DMS153 treated with DMSO at 0.1 percent for 48 hours (cell line): ENCODE data around the gene MLLT10.

Source experiments
- DNase-seq: peaks from one replicate; lab custom pipeline; 2025; ENCODE audit not compliant: unreplicated experiment; lab: John Stamatoyannopoulos, UW

The MLLT10 gene

DNA sequence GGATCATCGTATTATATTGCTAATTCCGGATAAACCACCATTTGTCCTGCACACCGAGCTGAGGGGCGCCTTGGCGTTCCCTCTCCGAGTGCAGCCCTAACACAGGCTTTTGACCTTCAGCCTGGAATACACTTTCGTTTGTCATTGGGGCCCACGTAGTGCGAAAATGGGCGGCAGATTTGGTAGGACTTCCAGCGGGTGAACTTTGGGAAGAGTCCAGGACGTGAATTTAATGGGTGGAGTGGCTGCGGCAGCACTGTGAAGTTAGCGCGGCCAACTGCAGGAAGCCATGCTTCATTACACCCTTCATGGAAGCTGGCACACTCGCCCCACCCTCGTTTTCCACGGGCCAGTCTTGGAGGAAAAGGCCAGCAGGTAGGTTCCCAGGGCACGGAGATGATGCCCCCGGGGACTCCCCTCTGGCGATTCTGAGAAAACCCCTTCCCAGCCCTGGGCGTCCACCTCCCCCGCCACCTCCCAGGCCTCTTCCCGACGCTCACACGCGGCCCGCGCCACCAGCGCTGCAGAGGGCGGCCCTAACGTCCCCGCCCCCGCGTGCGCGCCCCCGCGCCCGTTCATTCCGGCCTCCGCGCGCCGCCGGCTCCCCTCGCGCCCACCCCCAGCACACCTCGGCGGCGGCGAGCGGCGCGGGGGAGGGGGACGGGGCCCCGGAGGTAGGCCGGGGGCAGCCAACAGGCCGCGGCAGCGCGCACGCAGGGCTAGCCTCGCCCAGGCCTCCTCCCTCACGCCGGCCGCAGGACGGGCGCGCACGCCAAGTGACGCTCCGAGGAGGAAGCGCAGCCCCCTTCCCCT, at the start of gene MLLT10:
Gene MLLT10, plus strand, starts transcription at position 766 of the 813 bp plus-strand sequence. CDS start 413 bp downstream, outside the sequence.
- DNase-seq = peak; percentile 47

DNA sequence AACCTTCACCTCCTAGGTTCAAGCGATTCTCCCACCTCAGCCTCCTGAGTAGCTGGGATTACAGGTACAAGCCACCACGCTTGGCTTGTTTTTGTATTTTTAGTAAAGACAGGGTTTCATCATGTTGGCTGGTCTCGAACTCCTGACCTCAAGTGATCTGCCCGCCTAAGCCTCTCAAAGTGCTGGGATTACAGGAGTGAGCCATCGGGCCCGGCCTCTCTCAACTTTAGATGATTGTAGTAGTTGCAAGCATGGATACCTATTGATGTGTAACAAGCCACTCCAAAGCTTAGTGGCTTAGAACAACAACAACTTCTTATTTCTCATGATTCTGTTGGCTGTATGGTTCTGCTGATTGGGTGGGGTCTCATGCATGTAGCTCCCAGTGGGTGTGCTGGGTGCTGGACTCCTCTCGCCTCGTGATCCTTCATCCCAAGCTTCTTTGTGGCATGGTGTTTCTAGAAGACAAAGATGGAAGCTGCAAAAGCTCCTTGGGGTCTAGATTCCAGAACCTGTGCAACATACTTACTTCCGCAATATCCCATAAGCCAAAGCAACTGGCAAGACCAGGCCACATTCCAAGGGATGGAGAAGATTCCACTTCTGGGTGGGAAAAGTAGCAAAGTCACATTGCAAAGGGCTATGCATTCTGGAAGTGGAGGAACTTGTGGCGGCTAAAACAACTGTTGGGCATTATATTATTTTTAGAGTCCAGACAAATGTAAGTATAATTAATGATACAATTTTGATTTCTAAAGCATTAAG, 46.4 kb upstream of the MLLT10 start:
- no peak for DNase-seq

DNA sequence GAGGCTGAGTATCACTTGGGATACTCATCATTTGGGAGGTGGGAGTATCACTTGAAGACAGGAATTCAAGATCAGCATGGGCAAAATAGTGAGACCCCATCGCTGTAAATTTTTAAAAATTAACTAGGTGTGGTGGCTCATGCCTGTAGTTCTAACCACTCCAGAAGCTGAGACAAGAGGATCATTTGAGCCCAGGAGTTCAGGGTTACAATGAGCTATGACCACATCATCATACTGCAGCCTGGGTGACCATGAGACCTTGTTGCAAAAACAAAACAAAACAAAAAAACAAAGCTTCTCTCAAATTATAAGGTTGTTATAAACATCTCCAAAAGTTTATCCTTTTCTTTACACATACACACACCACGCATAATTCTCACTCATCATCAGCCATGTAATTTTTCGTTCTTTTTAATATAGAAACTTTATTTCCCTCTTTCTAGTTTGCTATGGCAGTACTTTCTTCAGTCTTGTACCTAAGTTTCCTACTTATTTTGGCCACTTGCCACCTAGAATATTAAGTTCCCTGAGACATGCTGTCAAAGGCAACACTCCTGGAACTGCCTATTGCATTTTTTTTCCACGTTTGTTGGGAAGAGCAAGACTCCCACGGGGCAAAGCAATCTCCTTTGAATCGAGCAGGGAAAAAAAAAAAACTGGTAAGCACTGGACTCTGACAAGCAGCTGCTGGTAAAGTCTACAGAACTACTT, 45.6 kb upstream of the MLLT10 start:
- no peak for DNase-seq

DNA sequence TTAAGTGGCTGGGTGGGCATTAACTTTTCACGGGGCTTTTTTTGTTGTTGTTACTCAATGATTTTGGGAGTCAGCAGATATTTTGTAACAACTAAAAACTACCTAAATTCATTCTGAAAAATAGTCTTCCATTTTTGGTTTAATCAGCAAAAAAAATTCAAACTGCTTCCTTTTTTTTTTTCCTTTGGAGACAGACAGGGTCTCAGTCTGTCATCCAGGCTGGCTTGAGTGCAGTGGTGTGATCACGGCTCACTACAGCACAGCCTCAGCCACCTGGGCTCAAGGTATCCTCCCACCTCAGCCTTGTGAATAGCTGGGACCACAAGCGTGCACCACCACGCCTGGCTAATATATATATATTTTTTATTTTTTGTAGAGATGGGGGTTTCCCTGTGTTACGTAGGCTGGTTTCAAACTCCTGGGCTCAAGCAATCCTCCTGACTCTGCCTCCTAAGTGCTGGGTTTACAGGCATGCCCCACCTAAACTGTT, 45.0 kb upstream of the MLLT10 start:
- DNase-seq = no peak

DNA sequence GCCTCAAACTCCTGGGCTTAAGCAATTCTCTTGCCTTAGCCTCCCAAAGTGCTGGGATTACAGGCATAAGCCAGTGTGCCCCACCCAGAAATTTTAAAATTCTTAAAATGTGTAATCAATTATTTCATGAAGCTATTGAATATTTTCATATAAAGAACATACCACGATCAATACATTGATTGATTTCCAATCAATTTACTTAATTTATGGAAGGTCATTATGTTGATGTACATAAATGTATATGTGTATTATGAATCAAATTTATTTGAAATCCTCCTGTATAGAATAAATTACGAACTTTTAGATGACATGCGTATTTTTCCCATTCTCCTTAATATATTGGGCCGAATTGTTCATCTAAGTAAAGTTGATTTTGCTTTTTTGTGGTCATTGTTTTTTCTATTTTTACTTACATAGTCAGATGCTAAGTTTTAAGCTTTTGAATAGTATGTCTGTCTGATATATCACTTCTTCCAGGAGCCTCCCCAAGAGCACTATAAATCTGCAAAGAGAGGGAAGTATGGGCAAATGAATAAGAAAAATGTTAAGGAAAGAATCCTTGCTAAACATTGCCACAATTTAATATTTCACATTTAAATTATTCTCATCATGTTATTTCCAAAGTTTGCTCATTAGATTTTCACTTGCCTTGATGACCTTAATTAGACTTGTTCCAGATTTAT, 43.9 kb upstream of the MLLT10 start:
- no peak for DNase-seq

DNA sequence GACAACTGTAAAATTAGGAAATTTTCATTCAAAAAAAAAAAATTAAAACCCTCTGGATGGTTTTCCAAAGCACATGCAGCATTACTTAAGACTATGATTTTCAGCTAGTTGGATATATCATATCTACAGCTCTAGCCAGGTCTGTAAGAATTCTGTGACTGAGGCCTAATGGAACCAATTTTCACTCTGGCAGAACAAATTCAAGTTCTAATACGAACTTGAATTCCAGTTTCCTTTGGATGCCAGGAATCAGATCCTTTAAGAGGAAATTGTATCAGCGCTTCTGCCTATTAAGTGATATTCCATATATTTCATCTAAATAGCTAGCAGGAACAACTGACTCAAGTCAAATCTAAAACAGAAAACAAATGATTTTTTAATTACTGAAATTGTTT, 43.3 kb upstream of the MLLT10 start:
- no peak for DNase-seq

DNA sequence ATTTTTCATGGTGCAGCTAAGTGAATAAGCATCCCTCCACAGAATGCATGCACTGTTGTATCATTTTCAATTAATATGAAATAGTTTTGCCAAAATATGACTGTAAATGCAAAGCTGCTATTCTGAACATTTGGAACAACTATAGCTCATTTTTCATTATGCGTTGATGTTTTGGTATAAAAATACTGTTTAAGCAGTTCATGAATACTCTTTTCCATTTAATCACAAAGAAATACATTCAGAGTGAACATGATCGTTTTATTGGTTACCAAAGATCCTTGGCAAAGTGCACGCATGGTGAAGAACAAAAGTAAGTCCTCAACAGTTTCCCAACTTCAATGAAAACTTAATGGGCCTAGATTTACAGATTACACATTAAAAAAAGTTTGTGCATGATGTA, 41.6 kb upstream of the MLLT10 start:
- DNase-seq = no peak

DNA sequence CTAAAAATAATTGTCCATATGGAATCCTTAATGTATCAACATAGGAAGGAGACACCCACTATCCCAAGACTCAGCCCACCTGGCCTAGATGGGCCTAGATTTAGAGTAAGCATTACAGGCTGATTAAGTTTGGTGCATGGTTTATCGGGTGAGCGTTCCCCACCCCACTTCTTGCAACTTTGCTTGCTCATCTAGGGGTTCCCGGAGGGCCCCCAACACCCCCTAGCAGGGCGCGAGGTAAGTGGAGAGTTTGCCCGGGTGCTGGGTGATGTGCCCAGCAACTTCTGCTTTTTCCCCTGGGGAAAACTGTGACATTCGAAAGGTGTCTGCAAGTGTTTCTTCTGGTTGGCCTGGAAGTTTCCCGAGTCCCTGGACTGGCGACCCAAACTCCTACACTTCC, 40.2 kb upstream of the MLLT10 start:
- no peak for DNase-seq

DNA sequence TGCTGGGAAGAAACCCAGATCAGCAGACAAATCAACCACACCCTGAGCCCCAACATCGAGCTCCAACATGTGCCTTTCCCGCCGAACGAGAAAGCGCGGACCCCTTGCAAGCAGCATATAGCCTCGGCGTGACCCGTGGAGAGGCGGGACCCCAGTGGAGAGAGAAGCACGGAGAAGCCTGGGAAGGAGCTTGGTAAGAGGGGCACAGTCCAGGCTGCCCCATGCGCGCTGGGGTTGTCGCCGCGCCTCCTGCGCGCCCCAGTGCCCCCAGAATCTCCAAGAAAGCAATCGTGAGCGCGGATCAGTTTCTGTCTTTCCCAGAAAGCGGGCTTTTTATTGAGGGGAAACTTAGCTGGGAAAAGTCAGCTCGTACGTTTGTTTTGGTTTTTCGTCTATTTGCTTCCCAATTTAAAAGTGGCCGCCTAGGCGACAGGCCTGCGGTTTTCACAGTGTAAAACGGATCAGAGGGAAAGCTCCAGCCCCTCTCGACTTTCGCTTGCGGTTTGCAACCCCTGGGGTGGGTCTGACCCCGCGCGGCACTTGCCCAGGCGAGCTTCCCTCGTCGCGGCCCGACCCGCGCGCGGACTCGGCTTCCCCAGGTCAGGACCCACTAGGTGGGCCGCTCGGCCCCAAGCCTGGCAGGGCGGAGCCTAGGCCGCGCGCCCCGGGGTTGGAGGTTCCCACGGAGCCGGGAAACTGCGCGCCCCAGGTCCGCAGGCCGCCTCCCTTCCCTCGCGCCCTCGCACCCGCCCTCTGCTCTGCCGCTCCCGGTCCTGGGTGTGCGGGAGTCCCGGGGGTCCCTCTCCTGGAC, 39.6 kb upstream of the MLLT10 start:
- no peak for DNase-seq

DNA sequence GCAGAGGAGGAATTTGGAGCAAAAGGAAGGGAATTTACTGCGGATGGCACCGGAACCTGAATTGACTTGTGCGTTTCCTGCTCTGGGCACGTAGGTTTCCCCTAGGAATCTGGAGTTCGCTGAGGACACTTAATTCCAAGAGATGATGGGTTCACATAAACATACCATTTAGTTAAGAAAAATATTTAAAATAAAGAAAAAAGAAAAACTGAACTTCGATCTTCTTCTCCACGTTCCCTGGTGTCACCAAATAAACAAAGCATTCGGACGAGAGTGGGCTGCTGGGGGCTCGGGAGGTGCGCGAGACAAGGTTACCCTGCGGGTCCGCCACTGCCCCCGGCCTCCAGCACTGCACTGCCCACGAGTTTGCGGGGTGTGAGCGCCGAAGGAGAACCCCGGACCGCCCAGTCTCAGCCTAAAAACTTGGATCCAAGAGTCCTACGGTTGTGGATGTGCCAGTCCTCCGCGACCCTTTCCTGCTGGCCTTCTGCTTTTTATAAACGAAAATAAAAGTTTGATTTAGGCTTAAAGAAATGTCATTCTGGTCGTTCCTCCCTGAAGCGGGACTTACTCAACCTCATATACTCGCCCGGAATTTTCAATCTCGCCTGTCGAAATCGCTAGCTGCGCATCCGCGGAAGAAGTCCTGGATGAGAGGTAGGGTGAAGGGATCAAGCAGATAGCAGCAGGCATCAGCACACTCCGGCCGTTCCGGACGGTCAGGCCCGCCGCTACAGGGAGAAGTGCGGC, 38.9 kb upstream of the MLLT10 start:
- DNase-seq = no peak

DNA sequence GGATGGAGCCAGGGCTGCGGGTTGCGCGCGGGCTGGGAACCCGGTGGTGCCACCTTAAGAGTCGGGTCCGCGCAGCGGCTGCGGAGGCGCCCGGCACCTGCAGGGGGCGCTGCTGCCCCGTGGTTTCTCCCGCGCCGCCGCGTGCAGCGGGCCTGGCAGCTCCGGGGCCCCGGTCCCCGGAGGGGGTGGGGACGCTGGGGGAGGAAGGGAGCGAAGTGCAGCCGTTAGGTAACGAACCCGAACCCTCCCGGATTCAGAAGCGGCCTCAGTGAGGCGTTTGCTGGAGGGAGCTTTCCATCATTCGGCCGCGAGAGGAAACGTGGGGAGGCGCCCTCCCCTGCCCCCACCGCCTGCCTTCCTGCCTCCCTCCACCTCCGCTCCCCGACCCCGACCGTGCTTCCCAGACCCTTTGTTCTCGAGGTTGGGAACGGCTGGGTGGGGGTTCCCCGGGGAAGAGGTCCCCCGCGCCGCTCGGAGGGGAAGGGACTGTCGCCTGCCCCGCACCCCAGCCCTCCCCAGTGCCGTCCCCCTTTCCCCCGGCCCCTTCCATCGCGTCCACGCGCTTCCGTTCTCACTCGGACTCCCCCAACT, 38.2 kb upstream of the MLLT10 start:
- DNase-seq = peak; percentile 17

DNA sequence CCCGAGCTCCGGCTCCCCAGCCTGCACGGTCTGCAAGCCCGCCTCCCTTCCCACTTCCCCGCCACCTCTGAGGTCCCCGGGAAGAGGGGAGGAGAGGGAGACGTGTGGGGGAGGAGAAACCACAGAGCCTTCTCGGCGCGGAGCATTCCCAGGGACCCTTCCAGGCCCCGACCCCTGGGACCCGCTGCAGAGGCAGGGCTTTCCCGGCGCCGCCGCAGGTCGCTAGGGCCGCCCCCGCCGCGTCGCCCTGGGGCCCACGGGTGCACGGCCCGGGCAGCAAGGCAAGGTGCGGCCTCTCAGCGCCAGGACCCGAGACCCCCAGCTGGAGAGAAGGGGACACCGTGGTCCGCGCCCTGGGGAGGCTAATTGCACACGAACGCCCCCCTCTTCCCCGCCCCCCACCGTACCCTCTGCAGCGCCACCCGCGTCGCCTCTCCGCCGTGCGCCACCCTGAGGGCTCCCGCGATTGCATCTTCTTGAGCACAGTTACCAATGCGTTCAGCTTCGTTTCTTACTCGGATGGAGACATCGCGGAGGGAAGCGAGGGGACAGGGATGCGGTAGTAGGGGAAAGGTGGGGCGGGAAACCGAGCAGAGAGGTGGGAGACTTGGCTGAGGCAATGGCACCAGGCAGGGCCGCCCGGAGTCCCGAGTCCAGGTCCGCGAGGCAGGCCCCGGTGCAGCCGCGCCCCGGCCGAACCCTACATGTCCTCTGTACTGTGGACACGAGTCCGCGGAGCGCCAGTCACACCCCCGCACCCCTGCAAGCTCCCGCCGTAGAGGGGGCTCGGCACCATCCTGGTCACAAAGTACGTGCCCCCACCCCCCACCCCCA, 37.5 kb upstream of the MLLT10 start:
- DNase-seq = peak; percentile 1

DNA sequence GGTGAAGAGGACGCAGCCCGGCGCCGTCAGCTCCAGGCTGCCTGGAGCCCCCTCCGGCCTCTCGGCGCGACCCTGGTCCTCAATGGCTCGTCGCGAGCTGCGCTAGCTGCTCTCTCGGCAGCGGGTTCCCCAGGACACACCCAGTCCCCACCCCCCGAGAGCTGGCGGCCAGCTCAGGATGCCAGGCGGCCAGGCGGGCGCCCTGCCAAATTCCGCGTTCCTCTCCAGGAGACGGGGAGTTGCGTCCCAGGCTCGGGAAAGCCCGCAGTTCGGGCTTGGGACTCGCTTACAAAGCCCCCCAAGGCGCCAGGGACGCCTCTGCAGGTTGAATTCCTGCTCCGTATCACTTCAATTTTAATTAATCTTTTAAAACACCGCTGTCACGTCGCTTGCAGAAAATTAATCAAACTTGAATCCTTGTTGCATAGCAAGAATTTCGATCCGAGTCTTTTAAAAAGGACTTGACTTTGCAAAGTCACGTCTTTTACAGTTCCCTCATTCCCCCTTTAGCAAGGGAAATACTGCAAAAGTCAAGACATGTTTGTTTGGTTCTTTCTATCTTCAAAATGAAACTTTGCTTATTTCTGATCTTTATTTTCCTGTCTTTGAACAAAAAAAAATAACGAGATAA, 36.7 kb upstream of the MLLT10 start:
- DNase-seq = peak; percentile 11

DNA sequence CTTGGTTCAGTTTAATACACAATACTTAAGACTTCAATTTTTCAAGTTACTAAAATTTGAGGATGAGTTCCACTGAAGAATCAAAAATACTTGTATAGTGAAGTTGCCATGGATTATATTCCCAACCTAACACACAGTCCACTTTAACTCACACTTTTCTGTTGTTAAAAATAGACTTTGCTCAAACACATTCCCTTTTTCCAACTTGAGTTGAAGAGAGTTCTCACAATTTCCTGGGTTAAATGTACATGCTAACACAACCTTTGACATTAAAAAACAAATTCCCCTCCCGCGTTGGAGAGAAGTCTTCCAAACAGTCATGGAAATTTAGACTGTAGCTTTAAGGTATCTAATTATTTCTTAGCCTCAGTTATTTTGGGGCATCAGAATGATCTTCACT, 35.7 kb upstream of the MLLT10 start:
- DNase-seq = no peak

DNA sequence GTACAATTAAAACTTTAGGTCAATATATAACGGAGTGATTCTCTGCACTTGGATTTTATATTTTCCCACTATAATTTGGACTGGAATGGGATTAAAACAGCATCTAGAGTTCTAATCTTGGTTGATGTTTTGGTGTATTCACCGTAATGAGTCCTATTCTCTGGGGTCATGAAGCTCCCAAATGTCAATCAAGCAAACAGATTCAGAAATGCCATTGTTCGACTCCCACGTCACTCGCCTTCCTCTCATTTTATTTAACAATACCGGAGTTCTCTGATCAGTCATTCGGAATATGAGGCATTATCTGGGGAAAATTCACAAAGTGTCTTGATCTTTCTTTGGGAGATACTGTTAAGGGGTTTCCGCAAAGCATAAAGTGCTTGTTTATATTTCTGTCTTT, 35.0 kb upstream of the MLLT10 start:
- no peak for DNase-seq

DNA sequence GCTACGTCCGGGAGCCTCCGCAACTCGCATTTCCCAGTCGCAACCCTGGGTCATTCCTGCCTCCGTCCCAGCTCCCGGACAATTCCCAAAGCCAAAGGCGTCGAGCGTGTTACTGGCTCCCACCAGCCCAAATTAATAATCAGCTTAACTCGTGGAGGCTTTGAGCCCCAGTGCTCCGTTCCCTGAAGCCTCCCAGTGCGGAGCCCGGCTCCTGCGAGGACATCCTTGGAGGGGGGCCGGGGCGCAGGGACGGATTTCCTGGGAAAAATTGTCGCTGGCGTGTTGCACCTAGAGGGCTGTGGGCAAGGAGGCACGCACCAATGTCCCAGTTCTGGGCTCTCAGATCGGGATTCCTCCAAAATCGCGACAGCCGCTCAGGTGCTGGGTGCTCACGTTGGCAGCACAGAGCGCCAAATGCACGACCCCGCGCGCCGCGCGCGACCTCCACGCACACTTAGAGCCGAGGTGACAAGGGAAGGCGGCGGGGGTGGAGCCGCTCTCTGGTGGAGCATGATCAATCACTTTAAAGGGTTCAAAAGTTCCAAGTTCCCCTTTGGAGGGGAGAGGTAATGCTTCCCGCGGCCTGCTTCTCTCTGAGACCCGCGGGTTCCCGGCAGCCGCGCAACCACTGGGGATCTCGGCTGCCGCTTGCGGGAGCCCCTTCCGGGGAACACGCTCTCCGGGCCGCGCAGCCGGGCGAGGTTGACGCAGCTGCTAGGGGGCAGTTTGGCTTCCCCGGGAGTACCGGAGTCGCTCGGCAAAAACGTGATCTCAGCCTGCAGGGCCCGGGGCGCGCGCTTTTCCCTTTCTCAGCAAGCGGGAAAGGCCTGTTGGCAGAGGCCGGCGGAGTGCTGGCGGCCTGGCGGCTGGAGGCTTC, 34.1 kb upstream of the MLLT10 start:
- DNase-seq = no peak

DNA sequence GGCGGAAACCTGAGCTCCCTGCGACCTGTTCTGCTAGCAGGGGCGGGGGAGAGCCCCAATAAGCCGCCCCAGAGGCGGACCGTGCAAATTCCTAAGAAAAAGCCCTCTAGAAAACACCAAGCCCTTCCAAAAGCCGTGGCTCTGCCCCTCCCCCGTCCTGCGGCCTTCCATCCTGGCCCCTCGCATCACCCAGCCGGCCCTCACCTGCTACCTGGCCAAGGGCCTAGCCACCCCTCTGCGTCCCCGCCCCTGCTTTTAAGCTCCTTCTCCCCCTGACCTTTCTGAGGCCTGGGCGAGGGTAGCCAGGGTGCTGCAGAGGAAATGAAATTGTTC, 33.5 kb upstream of the MLLT10 start:
- no peak for DNase-seq
